Mesothelial cell of epicardium (in vitro differentiated cells): ENCODE results near the gene CEACAM21. TPM values are rescaled to one million over a fixed set of nuclear protein-coding genes. Genes with fewer than 3 reads are reported as not detected.

Experiments
- DNase-seq, 2 experiments: peaks; one replicate each; pipeline ENCODE4 v3.0.0; 2021; ENCODE audit warnings: low spot score in 2 of 2; ENCODE audit not compliant: unreplicated experiment in 2 of 2
- H3K27ac Mint-ChIP-seq: 2 replicates; pipeline ENCODE4 v1.8.0; 2021; ENCODE audit warnings: mixed read lengths
- H3K27me3 Mint-ChIP-seq: 2 replicates; pipeline ENCODE4 v1.8.0; 2021; ENCODE audit warnings: low read depth, mixed read lengths
- H3K36me3 Mint-ChIP-seq: 2 replicates; pipeline ENCODE4 v1.8.0; 2021; ENCODE audit warnings: mixed read lengths
- H3K4me1 Mint-ChIP-seq: 2 replicates; pipeline ENCODE4 v1.8.0; 2021; ENCODE audit warnings: mixed read lengths
- H3K4me3 Mint-ChIP-seq: 2 replicates; pipeline ENCODE4 v1.8.0; 2021; ENCODE audit warnings: mild to moderate bottlenecking, moderate library complexity, mixed read lengths
- H3K9me3 Mint-ChIP-seq: 2 replicates; pipeline ENCODE4 v1.8.0; 2021; ENCODE audit warnings: mixed read lengths
- CTCF ChIP-seq: fragments of 200-600 bp; sonication (generic); IDR thresholded peaks from one replicate; pipeline ENCODE4 v1.5.0; 2021; ENCODE audit warnings: antibody characterized with exemption; ENCODE audit not compliant: unreplicated experiment
- total RNA-seq: library from RNA; stranded (reverse); gene quantifications from 3 replicates; pipeline ENCODE4 v1.2.1, GENCODE V29; 2021

CEACAM21 gene
- total RNA-seq, 1 donor from 2014 or later, result not detected

DNA sequence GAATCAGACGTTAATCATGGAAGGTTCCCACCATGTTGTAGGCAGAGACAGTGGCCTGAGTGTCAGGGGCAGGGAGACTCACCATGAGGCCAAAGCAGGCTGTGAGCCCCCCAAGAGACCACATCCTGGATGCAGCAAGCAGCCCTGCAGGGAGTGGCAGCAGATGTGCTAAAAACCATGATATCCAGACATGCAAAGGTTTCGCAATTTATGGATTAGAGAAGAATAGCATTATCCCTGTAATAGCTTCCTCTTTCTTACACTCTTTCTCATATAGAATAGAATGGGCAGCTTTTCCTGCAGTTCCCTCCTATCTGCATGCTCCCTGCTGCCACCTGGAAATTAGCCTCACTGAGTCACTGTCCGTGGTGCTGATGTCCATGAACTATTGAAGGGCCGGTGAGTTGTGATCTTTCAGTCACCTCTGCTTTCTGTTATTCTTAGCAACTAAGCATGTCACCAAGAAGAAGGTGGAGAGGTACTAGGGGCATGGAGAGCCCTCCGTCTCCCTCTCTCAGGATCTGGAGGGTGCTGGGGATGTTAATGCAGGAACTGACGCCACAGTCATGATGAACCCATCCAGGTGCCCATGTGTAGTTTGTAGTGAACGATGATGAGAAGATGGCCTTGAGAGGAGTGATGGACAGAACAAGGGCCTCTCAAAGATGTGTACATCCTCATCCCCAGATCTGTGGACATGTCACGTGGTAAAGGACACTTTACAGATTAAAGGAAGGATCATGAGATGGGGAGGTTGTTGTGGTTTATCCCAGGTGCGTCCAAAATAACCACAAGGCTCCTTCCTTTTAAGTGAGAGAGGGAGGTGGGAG lies 41.0 kb downstream of the CEACAM21 start:
- DNase-seq, result no peak
- peaks cover 57% of the 10 kb centered on the region for H3K9me3 Mint-ChIP-seq

DNA sequence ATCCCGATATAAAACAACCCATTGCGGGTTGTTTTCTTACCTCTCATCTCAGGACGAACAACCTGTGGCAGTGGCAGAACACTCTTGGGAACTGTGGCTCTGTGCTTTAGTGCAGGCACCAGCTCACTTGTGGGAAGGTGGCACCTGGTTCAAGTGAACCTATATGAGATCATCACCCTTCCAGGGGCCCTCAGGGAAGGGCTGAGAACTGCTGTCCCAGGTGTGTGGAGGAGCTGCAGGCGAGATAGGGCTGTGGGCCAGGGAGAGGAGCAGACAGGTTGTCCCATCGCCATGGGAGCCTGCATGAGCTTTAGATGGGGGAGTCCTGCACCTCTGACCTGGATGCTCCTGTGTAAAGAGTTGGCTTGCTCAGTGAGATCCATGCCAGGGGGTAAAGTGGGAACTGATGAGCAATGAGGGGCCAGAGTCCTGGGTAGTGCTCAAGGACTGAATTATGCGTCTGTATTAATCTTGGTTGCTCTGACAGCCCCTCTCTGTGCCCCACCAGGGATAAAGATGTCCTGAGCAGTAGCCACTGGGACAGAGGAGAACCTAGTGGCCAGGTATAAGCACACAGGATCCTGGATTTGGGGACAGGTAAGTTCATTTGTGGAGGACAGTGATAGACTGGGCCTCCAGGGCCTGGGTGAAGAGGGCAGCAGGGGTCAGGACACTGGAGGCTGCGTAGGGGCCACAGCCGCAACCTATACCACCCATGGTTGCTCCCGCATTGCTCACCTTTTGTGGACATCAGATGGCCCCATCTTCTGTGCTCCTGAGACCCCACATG lies 42.2 kb downstream of the CEACAM21 start:
- Mint-ChIP-seq H3K27ac (no peak overlapping the region), H3K4me1 (no peaks in the 10 kb centered on the region), H3K36me3 (peaks cover 2% of the 10 kb centered on the region), H3K27me3 (no peaks in the 10 kb centered on the region), H3K4me3 (no peak overlapping the region), H3K9me3 (peaks cover 55% of the 10 kb centered on the region)
- TF ChIP-seq CTCF, result no peak
- no peak for DNase-seq

More for the DNA sequence above, 41.0 kb downstream of the CEACAM21 start:
- H3K4me1 Mint-ChIP-seq, result no peaks in the 10 kb centered on the region
- H3K27ac Mint-ChIP-seq, result no peak overlapping the region
- no peaks in the 10 kb centered on the region for H3K27me3 Mint-ChIP-seq
- peaks cover 2% of the 10 kb centered on the region for H3K36me3 Mint-ChIP-seq
- H3K4me3 Mint-ChIP-seq, result no peak overlapping the region
- no peak for TF ChIP-seq CTCF

DNA sequence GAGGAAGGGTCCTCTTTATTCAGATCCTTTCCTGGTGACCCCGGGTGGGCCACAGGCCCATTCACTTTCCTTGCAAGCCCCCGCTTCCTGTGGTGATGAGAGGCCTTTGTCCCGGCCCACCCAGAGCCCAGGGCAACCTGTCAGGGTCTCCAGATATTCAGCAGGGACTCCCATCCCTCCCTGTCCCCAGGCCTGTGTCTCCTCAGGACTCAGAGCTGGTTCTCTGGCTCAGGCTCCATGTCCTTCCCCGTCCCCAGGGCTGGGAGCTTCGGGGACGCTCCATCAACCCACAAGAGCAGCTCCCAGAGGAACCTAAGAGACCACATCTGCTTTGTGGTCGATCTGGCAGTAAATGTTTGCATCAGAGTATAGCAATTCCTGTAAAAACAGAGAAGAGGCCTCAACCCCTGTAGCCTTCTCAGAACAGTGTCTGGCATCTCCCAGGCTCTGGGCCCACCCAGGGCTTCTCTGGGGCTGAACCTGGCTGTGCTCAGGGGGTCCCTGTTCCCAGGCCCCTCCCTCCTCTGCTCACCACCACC lies 43.1 kb downstream of the CEACAM21 start:
- Mint-ChIP-seq H3K9me3 (peaks cover 47% of the 10 kb centered on the region), H3K27ac (no peak overlapping the region), H3K36me3 (peaks cover under 1% of the 10 kb centered on the region), H3K4me1 (no peaks in the 10 kb centered on the region), H3K4me3 (no peak overlapping the region), H3K27me3 (no peaks in the 10 kb centered on the region)
- no peak for DNase-seq
- no peak for TF ChIP-seq CTCF

- Mint-ChIP-seq H3K27me3 (no peaks in the 10 kb centered on the region), H3K4me3 (no peak overlapping the region), H3K9me3 (peaks cover 41% of the 10 kb centered on the region), H3K4me1 (no peaks in the 10 kb centered on the region), H3K27ac (no peak overlapping the region), H3K36me3 (no peaks in the 10 kb centered on the region)
- TF ChIP-seq CTCF, result no peak
- no peak for DNase-seq
These were observed 44.2 kb downstream of the CEACAM21 start for GRCh38 chr19:41620171-41620570.

- no peak for DNase-seq
- Mint-ChIP-seq H3K27me3 (no peaks in the 10 kb centered on the region), H3K9me3 (peaks cover 41% of the 10 kb centered on the region), H3K27ac (no peak overlapping the region), H3K36me3 (no peaks in the 10 kb centered on the region), H3K4me1 (no peaks in the 10 kb centered on the region), H3K4me3 (no peak overlapping the region)
- no peak for TF ChIP-seq CTCF
These were observed 45.3 kb downstream of the CEACAM21 start for GRCh38 chr19:41621226-41621625.
